ENCODE data around the gene CXCL5. TPM values are rescaled to one million over a fixed set of nuclear protein-coding genes. Genes with fewer than 3 reads are reported as not detected.
"Not testable (repeated sequence)": the region's sequence is repeated elsewhere in the genome, so short reads cannot be mapped to it uniquely, and the experiment has no call there.

The CXCL5 gene
- total RNA-seq, 4 donors from 2014 or later: 0.22 TPM; not detected in 3

DNA sequence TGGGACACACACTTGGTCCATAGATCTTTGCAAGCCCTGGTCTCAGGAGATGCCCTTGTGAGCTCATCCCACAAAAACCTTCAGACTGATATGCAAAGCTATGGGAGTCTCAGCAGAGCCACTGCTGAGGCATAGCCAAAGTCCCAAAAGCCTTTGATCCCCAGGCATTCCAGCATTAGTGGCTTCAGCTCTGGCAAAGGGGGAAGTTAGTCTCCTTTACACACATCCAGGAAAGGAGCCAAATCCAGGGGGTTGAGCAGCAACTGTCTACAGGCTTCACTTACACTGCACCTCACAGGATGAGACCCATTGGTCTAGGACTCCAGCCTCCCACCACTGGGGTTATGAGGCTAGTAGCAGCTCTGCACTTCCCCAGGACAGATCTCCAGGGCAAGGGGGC is 30.6 kb downstream of the CXCL5 start:
- Histone ChIP-seq H3K4me3 (no peak overlapping the region), H3K27ac (no peak overlapping the region), H3K9me3 (peaks cover 0 to 23% (median under 1%) of the 10 kb centered on the region in 4 donors), H3K4me1 (no peaks in the 10 kb centered on the region), H3K27me3 (no peaks in the 10 kb centered on the region), H3K36me3 (no peaks in the 10 kb centered on the region)
- no peak for DNase-seq (ENCODE audit: low spot score in 2 of 2)
- TF ChIP-seq, protein P1, sequence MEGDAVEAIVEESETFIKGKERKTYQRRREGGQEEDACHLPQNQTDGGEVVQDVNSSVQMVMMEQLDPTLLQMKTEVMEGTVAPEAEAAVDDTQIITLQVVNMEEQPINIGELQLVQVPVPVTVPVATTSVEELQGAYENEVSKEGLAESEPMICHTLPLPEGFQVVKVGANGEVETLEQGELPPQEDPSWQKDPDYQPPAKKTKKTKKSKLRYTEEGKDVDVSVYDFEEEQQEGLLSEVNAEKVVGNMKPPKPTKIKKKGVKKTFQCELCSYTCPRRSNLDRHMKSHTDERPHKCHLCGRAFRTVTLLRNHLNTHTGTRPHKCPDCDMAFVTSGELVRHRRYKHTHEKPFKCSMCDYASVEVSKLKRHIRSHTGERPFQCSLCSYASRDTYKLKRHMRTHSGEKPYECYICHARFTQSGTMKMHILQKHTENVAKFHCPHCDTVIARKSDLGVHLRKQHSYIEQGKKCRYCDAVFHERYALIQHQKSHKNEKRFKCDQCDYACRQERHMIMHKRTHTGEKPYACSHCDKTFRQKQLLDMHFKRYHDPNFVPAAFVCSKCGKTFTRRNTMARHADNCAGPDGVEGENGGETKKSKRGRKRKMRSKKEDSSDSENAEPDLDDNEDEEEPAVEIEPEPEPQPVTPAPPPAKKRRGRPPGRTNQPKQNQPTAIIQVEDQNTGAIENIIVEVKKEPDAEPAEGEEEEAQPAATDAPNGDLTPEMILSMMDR (IDR thresholded peaks at IDR 0.05): no peak
- no peak for TF ChIP-seq POLR2A (IDR thresholded peaks at IDR 0.05)
- TF ChIP-seq EP300 (IDR thresholded peaks at IDR 0.05): no peak

DNA sequence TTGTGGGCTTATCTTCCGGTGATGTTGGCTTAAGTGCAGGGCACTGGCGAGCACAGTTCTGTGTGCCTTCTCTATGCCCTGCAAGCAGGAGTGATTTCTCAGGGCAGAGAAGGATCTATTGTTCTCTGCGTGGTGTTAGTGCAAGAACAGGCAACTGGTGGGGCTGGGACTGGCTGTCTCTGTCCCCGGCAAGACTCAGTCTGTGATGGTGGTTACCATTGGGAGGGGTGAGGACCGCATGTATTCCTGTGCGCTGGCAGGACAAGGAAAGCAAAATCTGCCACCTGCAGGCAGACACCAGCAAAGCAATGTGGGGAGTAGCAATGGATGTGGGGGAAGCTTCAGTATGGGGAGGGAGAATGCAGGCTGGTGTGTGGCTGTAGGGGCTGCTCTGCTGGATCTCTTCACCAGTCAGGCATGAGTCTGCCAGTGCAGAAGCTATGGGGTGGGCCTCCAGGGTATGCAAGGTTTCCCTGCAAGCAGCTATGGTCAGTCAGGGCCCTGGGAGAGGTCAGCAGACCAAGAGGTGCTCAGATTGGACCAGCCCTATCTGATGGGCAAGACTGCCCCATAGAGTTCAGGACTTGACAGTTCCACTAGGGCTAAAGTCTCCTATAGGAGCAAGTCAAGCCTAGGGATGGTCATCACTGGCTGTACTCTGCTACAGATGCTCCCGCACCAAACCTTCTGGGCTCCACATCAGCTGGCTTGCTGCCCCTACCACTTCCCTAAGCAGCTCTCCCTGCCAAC is 33.4 kb downstream of the CXCL5 start:
- no peak overlapping the region for H3K27ac ChIP-seq
- DNase-seq (ENCODE audit: low spot score in 2 of 2): no peak
- H3K36me3 ChIP-seq: no peaks in the 10 kb centered on the region
- no peak for TF ChIP-seq EP300 (IDR thresholded peaks at IDR 0.05)
- TF ChIP-seq, protein P1 (IDR thresholded peaks at IDR 0.05): no peak
- TF ChIP-seq POLR2A (IDR thresholded peaks at IDR 0.05): no peak
- WGBS, 2 donors: 48 to 51% methylated on average over 7 of the region's 7 CpGs
- peaks cover 0 to 21% (median 0%) of the 10 kb centered on the region in 4 donors for H3K9me3 ChIP-seq
- H3K27me3 ChIP-seq: no peaks in the 10 kb centered on the region
- H3K4me1 ChIP-seq: no peaks in the 10 kb centered on the region
- no peak overlapping the region for H3K4me3 ChIP-seq

DNA sequence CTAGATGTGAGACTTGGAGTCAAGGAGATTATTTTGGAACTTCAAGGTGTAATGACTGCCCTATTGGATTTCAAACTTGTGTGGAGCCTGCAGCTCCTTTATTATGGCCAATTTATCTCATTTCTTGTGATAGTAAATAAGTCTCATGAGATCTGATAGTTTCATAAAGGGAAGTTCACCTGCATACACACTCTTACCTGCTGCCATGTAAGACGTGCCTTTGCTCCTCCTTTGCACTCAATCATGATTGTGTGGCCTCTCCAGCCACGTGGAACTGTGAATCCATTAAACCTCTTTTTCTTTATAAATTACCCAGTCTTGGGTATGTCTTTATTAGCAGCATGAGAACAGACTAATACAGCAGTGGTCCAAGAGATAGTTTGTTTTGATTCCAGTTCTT is 35.8 kb downstream of the CXCL5 start:
- Histone ChIP-seq H3K36me3 (no peaks in the 10 kb centered on the region), H3K9me3 (peaks cover 0 to 27% (median 2%) of the 10 kb centered on the region in 4 donors), H3K4me3 (no peak overlapping the region), H3K4me1 (no peaks in the 10 kb centered on the region), H3K27me3 (no peaks in the 10 kb centered on the region), H3K27ac (no peak overlapping the region)
- TF ChIP-seq POLR2A (IDR thresholded peaks at IDR 0.05): no peak
- no peak for TF ChIP-seq EP300 (IDR thresholded peaks at IDR 0.05)
- TF ChIP-seq, protein P1 (IDR thresholded peaks at IDR 0.05): no peak
- no peak for DNase-seq (ENCODE audit: low spot score in 2 of 2)
- WGBS, 2 donors: 79% methylated on average over 2 of the region's 2 CpGs

DNA sequence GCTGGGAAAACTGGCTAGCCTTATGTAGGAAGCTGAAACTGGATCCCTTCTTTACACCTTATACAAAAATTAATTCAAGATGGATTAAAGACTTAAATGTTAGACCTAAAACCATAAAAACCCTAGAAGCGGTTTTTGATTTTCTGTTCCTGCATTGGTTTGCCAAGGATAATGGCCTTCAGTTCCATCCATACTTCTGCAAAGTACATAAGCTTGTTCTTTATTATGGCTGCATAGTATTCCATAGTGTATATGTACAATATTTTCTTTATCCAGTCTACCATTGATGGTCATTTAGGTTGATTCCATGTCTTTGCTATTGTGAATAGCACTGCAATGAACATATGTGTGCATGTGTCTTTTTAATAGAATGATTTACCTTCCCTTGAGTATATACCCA is 39.4 kb downstream of the CXCL5 start:
- H3K9me3 ChIP-seq: peaks cover 0 to 39% (median 4%) of the 10 kb centered on the region in 4 donors
- H3K4me3 ChIP-seq; H3K27ac ChIP-seq; H3K4me1 ChIP-seq; H3K36me3 ChIP-seq; H3K27me3 ChIP-seq; DNase-seq (ENCODE audit: low spot score in 2 of 2): not testable (repeated sequence)
- WGBS, 2 donors: 86 to 92% methylated on average over 1 of the region's 1 CpG

DNA sequence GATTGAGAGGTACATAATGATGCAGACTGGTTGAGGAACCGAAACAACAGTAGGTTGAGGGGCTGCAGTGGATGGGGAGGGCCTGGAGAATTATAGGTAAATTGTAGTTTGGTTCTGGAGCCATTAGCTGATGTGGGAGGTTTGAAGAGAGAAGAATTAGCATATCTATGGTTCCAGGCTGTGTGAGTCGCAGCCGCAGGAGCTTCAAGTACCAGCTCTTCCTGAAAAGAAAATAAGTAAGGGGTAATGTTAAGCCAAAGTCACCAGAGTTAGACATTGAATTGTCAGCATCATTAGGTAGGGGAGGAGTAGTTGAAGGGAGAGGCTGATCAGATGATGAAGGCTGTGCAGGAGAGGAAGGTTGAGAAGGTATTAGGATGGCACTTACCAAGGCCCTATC is 46.1 kb downstream of the CXCL5 start:
- Histone ChIP-seq H3K27ac (no peak overlapping the region), H3K4me1 (no peaks in the 10 kb centered on the region), H3K36me3 (no peaks in the 10 kb centered on the region), H3K4me3 (no peak overlapping the region), H3K9me3 (peaks cover 0 to 12% (median 2%) of the 10 kb centered on the region in 4 donors), H3K27me3 (no peaks in the 10 kb centered on the region)
- DNase-seq (ENCODE audit: low spot score in 2 of 2): no peak
- WGBS, 2 donors: 87 to 89% methylated on average over 3 of the region's 3 CpGs
- TF ChIP-seq POLR2A (IDR thresholded peaks at IDR 0.05): no peak
- TF ChIP-seq, protein P1 (IDR thresholded peaks at IDR 0.05): no peak

DNA sequence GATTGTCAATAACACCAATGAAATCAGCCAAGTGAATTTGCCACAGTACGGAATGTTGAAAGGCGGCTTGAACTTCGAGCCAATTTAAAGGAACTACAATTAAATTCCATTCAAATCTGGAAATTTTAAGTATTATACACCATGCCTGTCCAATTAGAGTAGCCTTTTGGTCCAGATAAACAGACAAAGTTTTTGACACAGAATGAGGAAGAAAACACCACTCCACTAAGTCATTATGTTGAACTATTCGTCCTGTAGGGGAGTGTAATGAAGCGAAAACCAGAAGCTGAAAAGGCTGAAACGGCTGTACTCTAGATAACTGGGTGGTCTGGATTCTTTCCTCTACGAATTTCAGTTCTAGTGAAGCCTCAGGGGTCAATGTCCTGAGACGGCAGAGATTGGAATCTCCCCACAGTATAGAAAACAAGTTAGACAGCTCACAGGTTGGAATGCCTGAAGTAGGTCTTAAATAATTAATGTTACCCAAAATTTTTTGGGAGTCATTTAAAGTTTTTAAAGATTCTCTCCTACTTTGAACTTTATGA is 48.0 kb downstream of the CXCL5 start:
- H3K9me3 ChIP-seq; H3K4me3 ChIP-seq; H3K27ac ChIP-seq; H3K36me3 ChIP-seq; H3K4me1 ChIP-seq; H3K27me3 ChIP-seq; DNase-seq (ENCODE audit: low spot score in 2 of 2): not testable (repeated sequence)
- whole genome bisulfite sequencing, 2 donors: 41 to 58% methylated on average over 8 of the region's 8 CpGs

Data from tibial nerve (tissue), 4 donors.